Bronchial epithelial cell (primary cell): ENCODE data around the gene ATP5PB. TPM values are rescaled to one million over a fixed set of nuclear protein-coding genes. Genes with fewer than 3 reads are reported as not detected.
A peak's percentile ranks its signal among the peaks of the same experiment; 100 is the strongest.

ENCODE experiments used
- DNase-seq: peaks from one replicate; pipeline ENCODE4 v3.0.0-alpha.2; 2010; ENCODE audit warnings: low read depth
- FAIRE-seq: peaks from 2 replicates; lab custom pipeline; 2011; peaks lifted over from hg19 to GRCh38; lab: Jason Lieb, UNC
- H3K27me3 ChIP-seq: 2 replicates; pipeline ENCODE4 v1.5.1; 2011; ENCODE audit warnings: low read length; ENCODE audit not compliant: control insufficient read depth, insufficient read depth
- H3K36me3 ChIP-seq: 2 replicates; pipeline ENCODE4 v1.5.1; 2011; ENCODE audit warnings: low read length; ENCODE audit not compliant: control insufficient read depth, insufficient read depth
- H3K4me3 ChIP-seq: 2 replicates; pipeline ENCODE4 v1.5.1; 2011; ENCODE audit warnings: mild to moderate bottlenecking, low read depth, low read length, control low read depth
- total RNA-seq: library from RNA; depleted of rRNA; stranded (reverse); fragments of >200 nt; gene quantifications from 2 replicates; pipeline ENCODE4 v1.2.1, GENCODE V29; 2014
- TF ChIP-seq, protein P1 (sequence below): IDR thresholded peaks from 2 replicates; pipeline ENCODE4 v1.5.1; 2011; ENCODE audit warnings: mild to moderate bottlenecking, moderate library complexity, low read length, control low read depth, inconsistent platforms; ENCODE audit not compliant: insufficient read depth, severe bottlenecking

ATP5PB gene, protein sequence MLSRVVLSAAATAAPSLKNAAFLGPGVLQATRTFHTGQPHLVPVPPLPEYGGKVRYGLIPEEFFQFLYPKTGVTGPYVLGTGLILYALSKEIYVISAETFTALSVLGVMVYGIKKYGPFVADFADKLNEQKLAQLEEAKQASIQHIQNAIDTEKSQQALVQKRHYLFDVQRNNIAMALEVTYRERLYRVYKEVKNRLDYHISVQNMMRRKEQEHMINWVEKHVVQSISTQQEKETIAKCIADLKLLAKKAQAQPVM
- 234 and 259 TPM in 2 replicates for total RNA-seq

DNA sequence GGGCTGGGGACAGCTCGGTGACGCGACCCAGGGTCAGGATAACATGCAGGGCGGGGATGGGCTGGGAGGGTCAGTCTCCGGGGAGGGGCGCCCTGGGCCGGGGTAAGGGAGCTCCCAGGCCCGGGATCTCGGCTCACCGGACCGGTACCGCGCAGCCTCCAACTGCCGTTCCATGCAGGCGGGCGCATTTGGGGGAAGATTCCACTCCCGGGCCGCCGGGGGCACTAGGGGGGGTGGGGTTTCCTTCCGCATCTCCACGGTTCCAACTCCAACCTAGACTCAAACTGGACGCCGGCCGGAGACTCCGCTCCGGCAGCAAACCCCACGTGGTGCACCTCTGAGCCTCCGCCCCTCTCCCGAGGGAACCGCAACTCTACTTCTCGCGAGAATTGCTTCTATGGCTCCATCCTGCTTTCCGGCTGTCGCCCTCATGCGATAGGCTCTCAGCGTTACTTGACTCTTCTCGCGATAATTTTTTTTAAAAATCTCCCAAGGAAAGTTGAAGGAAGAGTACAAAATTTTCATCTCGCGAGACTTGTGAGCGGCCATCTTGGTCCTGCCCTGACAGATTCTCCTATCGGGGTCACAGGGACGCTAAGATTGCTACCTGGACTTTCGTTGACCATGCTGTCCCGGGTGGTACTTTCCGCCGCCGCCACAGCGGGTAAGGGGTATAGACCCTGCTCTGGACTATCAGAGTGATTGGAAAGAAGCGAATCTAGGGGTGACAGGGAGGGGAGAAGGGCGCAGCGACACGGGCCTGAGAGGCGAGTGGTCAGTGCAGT is at the start of gene ATP5PB, which contains the start of gene WDR77:
TSS of gene ATP5PB (plus strand) at position 547 of the 785 bp plus-strand sequence. CDS start at position 625, 78 bp downstream.
TSS of gene WDR77 (minus strand) at position 339 of the 785 bp plus-strand sequence. CDS start at position 252, 87 bp downstream.
- peak within 1 kb of the TSS; percentile 93 for H3K4me3 ChIP-seq
- TF ChIP-seq, protein P1, sequence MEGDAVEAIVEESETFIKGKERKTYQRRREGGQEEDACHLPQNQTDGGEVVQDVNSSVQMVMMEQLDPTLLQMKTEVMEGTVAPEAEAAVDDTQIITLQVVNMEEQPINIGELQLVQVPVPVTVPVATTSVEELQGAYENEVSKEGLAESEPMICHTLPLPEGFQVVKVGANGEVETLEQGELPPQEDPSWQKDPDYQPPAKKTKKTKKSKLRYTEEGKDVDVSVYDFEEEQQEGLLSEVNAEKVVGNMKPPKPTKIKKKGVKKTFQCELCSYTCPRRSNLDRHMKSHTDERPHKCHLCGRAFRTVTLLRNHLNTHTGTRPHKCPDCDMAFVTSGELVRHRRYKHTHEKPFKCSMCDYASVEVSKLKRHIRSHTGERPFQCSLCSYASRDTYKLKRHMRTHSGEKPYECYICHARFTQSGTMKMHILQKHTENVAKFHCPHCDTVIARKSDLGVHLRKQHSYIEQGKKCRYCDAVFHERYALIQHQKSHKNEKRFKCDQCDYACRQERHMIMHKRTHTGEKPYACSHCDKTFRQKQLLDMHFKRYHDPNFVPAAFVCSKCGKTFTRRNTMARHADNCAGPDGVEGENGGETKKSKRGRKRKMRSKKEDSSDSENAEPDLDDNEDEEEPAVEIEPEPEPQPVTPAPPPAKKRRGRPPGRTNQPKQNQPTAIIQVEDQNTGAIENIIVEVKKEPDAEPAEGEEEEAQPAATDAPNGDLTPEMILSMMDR = no peak
- DNase-seq (peak; percentile 99), FAIRE-seq (no peak)
- peaks cover 8% of the 10 kb centered on the region for H3K36me3 ChIP-seq
- no peaks in the 10 kb centered on the region for H3K27me3 ChIP-seq

DNA sequence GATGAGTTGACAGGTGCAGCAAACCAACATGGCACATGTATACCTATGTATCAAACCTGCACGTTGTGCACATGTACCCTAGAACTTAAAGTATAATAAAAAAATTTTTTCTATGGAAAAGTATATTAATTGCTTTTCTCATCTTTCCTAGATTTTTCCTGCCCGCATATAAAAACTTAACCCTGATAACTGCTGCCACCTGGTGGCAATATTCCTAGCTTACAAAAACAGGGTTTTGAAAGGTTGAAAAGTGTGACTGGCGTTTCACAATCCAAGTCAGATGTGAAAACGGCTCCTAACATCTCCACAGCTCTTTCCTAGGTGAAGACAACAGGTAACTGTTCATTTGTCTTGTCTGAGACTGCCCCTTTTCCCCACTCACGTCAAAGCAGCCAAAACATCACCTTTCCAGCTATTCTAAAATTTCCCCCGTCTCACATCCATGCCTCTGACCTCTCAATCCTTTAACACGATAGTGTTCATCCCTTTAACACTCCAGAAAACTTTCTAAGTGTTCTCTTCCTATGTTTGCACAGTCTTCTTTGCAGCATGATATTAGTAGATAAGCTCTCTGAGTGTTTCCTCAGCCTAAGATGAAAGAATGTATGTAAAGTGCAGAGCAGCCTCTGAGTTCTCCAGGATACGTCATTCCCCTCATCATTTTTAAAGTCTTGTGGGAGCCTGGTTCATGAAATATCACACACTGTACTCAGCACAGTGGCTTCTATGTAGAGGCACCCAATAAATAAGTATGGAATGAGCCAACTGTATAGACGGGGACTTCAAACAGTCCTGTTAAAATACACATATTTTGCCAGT is 49.3 kb upstream of the ATP5PB start:
- FAIRE-seq (no peak), DNase-seq (peak; percentile 50)
- Histone ChIP-seq H3K4me3 (no peak overlapping the region), H3K27me3 (no peaks in the 10 kb centered on the region), H3K36me3 (no peaks in the 10 kb centered on the region)
- TF ChIP-seq, protein P1 = peak; percentile 48

DNA sequence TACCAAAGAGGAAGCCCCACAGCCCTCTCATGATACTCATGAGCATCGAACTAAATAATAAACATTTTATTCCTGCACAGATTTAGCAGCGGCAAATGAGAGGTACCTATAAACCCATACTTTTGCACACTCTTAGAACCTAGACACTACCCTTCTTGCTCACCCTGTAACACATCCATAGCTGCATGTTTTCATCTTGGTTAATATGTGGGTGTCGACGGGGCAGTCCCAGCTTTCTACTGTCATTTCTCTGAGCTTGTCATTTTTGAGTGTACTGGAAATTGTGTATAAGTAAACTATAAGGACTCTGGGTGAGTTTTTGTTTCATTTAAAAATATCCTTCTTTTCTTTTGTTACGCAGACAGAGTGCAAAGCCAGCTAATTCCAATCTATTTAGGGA is 47.2 kb upstream of the ATP5PB start:
- no peak for FAIRE-seq
- H3K27me3 ChIP-seq = peaks cover 1% of the 10 kb centered on the region
- no peak overlapping the region for H3K4me3 ChIP-seq
- TF ChIP-seq, protein P1 = no peak
- no peaks in the 10 kb centered on the region for H3K36me3 ChIP-seq
- DNase-seq = no peak

DNA sequence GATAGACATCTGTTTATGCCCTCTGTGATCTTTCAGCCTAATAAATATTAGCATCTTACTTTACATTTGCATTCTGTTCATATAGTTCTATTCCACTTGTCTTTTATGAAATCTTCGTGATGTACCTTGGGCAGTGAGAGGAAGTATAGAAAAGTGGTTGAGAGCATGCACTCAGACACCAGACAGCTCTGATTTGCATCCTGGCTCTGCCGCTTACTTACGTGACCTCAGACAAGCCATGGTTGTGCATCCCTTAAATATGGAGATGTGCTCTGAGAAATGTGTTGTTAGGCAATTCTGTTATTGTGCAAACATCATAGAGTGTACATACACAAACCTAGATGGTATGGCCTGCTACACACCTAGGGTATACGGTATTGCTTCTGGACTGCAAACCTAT is 44.7 kb upstream of the ATP5PB start:
- TF ChIP-seq, protein P1 = no peak
- FAIRE-seq (no peak), DNase-seq (no peak)
- H3K36me3 ChIP-seq = no peaks in the 10 kb centered on the region
- peaks cover 1% of the 10 kb centered on the region for H3K27me3 ChIP-seq
- no peak overlapping the region for H3K4me3 ChIP-seq

DNA sequence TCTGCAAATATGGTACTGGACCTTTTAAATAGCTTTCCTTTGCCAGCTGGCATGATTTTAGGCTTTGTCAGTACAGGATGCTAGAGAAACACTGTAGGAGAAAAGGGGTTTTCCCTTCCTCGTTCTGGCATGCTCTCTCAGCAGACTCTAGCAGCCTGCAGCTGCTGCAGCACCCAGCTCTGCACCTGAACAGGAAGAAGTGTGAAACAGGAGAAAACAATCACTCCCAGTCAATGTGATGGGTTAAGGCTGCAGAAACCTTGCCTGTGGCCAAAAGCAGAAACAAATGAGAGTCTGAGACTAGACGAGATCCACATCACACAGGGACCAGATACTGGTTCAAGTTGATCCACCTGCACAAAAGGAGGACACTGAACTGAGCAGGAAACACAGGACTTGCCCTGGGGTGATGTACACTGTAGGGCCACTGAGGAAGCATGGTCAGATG is 42.9 kb upstream of the ATP5PB start:
- peak; percentile 32 for FAIRE-seq

More for the DNA sequence above, 42.9 kb upstream of the ATP5PB start:
- peak; percentile 62 for DNase-seq
- H3K27me3 ChIP-seq = peaks cover 1% of the 10 kb centered on the region
- H3K36me3 ChIP-seq = no peaks in the 10 kb centered on the region
- TF ChIP-seq, protein P1 = no peak
- no peak overlapping the region for H3K4me3 ChIP-seq
